HG03097 (cell line): ENCODE measurements around the gene TICAM1.

Experiments used
- ATAC-seq: cut with Tn5 transposase; IDR thresholded peaks from one replicate; pipeline ENCODE4 v1.9.1; 2021; ENCODE audit not compliant: unreplicated experiment, low FRiP score

TICAM1 gene

GRCh38 chr19:4774136-4774535, 57.4 kb downstream of the TICAM1 start:
- ATAC-seq = no peak

- no peak for ATAC-seq
Measured at GRCh38 chr19:4773047-4773640, 58.4 kb downstream of the TICAM1 start.

GRCh38 chr19:4772566-4772965, 58.9 kb downstream of the TICAM1 start:
- no peak for ATAC-seq

GRCh38 chr19:4768934-4769777, 62.4 kb downstream of the TICAM1 start:
- ATAC-seq = no peak
